HepG2 (cell line): Measurements from ENCODE around the gene CAPN15. TPM values are rescaled to one million over a fixed set of nuclear protein-coding genes. Genes with fewer than 3 reads are reported as not detected.

Experiments used
- BRD4 ChIP-seq: sonication (generic); formaldehyde crosslinking; IDR thresholded peaks from 2 replicates; pipeline ENCODE4 v1.4.0; 2020; ENCODE audit warnings: missing genetic modification reagents
- CEBPG ChIP-seq: IDR thresholded peaks from 2 replicates; pipeline ENCODE4 v1.6.1; 2016
- GMEB1 ChIP-seq: sonication (generic); formaldehyde crosslinking; IDR thresholded peaks from 2 replicates; pipeline ENCODE4 v1.5.1; 2020; ENCODE audit warnings: missing genetic modification reagents, mild to moderate bottlenecking, borderline replicate concordance
- KLF6 ChIP-seq: IDR thresholded peaks from 2 replicates; pipeline ENCODE4 v1.8.0; 2016; ENCODE audit warnings: missing biosample characterization, missing genetic modification reagents
- KLF9 ChIP-seq: IDR thresholded peaks from 2 replicates; pipeline ENCODE4 v1.6.1; 2016; ENCODE audit warnings: low read depth
- MBD4 ChIP-seq: IDR thresholded peaks from 2 replicates; pipeline ENCODE4 v1.6.1; 2012; ENCODE audit warnings: low read length, inconsistent platforms, borderline replicate concordance
- NFKB2 ChIP-seq: sonication (generic); formaldehyde crosslinking; IDR thresholded peaks from 2 replicates; pipeline ENCODE4 v1.4.0; 2020; ENCODE audit warnings: missing genetic modification reagents, borderline replicate concordance
- NR2C2 ChIP-seq: sonication (generic); formaldehyde crosslinking; IDR thresholded peaks from 2 replicates; pipeline ENCODE4 v1.4.0; 2020; ENCODE audit warnings: missing genetic modification reagents, mild to moderate bottlenecking, moderate library complexity, borderline replicate concordance
- PITX1 ChIP-seq: sonication (generic); formaldehyde crosslinking; IDR thresholded peaks from 2 replicates; pipeline ENCODE4 v1.5.1; 2020; ENCODE audit warnings: mild to moderate bottlenecking, missing genetic modification reagents
- POLR2AphosphoS2 ChIP-seq: IDR thresholded peaks from 2 replicates; pipeline ENCODE4 v1.6.1; 2011; ENCODE audit warnings: low read depth, low read length, improper control_type of control experiment
- RCOR2 ChIP-seq: IDR thresholded peaks from 2 replicates; pipeline ENCODE4 v1.6.1; 2016; ENCODE audit warnings: missing biosample characterization, missing genetic modification reagents
- RXRB ChIP-seq: IDR thresholded peaks from 2 replicates; pipeline ENCODE4 v1.6.1; 2016; ENCODE audit warnings: borderline replicate concordance, missing genetic modification reagents, missing compliant biosample characterization
- SIX1 ChIP-seq: sonication (generic); formaldehyde crosslinking; IDR thresholded peaks from 2 replicates; pipeline ENCODE4 v1.4.0; 2020; ENCODE audit warnings: missing genetic modification reagents, borderline replicate concordance
- TP53 ChIP-seq: sonication (generic); formaldehyde crosslinking; conservative IDR thresholded peaks from 2 replicates; pipeline ENCODE4 v1.4.0; 2020; ENCODE audit warnings: missing genetic modification reagents
- ZFP36 ChIP-seq: fragments of 150-350 bp; IDR thresholded peaks from 2 replicates; pipeline ENCODE4 v1.6.1; 2018; ENCODE audit warnings: borderline replicate concordance, low read length, low read depth; ENCODE audit not compliant: partially characterized antibody
- ZMYM2 ChIP-seq: sonication (generic); formaldehyde crosslinking; IDR thresholded peaks from 2 replicates; pipeline ENCODE4 v1.8.0; 2022; ENCODE audit warnings: mild to moderate bottlenecking, missing genetic modification reagents
- ZNF17 ChIP-seq: sonication (generic); formaldehyde crosslinking; IDR thresholded peaks from 2 replicates; pipeline ENCODE4 v1.5.0; 2020; ENCODE audit warnings: mild to moderate bottlenecking, missing genetic modification reagents
- ZNF354B ChIP-seq: sonication (generic); formaldehyde crosslinking; IDR thresholded peaks from 2 replicates; pipeline ENCODE4 v1.8.0; 2022; ENCODE audit warnings: mild to moderate bottlenecking, missing genetic modification reagents
- ZNF660 ChIP-seq: sonication (generic); formaldehyde crosslinking; IDR thresholded peaks from 2 replicates; pipeline ENCODE4 v1.5.1; 2020; ENCODE audit warnings: mild to moderate bottlenecking, low read depth, missing genetic modification reagents, borderline replicate concordance
- ZNF674 ChIP-seq: sonication (generic); formaldehyde crosslinking; IDR thresholded peaks from 2 replicates; pipeline ENCODE4 v1.5.0; 2020; ENCODE audit warnings: low read depth, mild to moderate bottlenecking, missing genetic modification reagents
- polyA plus RNA-seq, 8 experiments: library from polyadenylated mRNA; depleted of rRNA in 3 of 8; stranded (reverse) in 7 of 8; unstranded in 1 of 8; fragments of >200 nt; fragmentation: Illumina TruSeq in 4 of 8; extraction: Trizol in 4 of 8; gene quantifications; 2 replicates each; pipeline versions ENCODE4 v1.2.1 to v1.2.3, GENCODE V29; 2011 to 2016; ENCODE audit warnings: low read depth in 4 of 8, missing spikeins in 1 of 8, mixed read lengths in 1 of 8; ENCODE audit not compliant: insufficient read depth in 1 of 8
- total RNA-seq, 5 experiments: library from RNA; depleted of rRNA; stranded (reverse); fragments of >200 nt; fragmentation: Illumina TruSeq; extraction: Trizol; gene quantifications; 2 replicates each; pipeline ENCODE4 v1.2.3, GENCODE V29; 2016; ENCODE audit warnings: low read depth in 1 of 5
- TF ChIP-seq, protein P1 (sequence below): sonication (generic); formaldehyde crosslinking; IDR thresholded peaks from 2 replicates; pipeline ENCODE4 v1.4.0; 2020; ENCODE audit warnings: missing genetic modification reagents
- TF ChIP-seq, protein P2 (sequence below): sonication (generic); formaldehyde crosslinking; conservative IDR thresholded peaks from 2 replicates; pipeline ENCODE4 v1.4.0; 2020; ENCODE audit warnings: missing genetic modification reagents
- TF ChIP-seq, protein P3 (sequence below): sonication (generic); formaldehyde crosslinking; conservative IDR thresholded peaks from 2 replicates; pipeline ENCODE4 v1.5.0; 2020; ENCODE audit warnings: missing genetic modification reagents

Gene CAPN15
- total and polyA plus RNA-seq, 2 of the 13 experiments (the other 11 are each of a cell fraction or from before 2014, with no cell fraction given) = 14.9 to 24.5 TPM

- TF ChIP-seq GMEB1 (CRISPR knock-in tag) (peak; percentile 59; the same call in 1 of the 2 replicates), BRD4 (CRISPR knock-in tag) (peak; percentile 84), ZFP36 (no peak), ZNF674 (CRISPR knock-in tag) (peak; percentile 100), RXRB (peak; percentile 93), TP53 (CRISPR knock-in tag) (0 out of 2 replicates have a peak, but pooled peaks have one; percentile 64), ZNF660 (CRISPR knock-in tag) (no peak), MBD4 (no peak), KLF6 (CRISPR knock-in tag) (0 out of 2 replicates have a peak, but pooled peaks have one; percentile 72), ZMYM2 (CRISPR knock-in tag) (peak; percentile 94), ZNF354B (CRISPR knock-in tag) (no peak), PITX1 (peak; percentile 87; the same call in 1 of the 2 replicates), NR2C2 (peak; percentile 75), CEBPG (CRISPR knock-in tag) (peak; percentile 63), NFKB2 (peak; percentile 88; the same call in 1 of the 2 replicates), ZNF17 (CRISPR knock-in tag) (no peak), KLF9 (CRISPR knock-in tag) (no peak), POLR2AphosphoS2 (no peak), RCOR2 (CRISPR knock-in tag) (peak; percentile 94), SIX1 (CRISPR knock-in tag) (no peak)
- TF ChIP-seq, protein P1, sequence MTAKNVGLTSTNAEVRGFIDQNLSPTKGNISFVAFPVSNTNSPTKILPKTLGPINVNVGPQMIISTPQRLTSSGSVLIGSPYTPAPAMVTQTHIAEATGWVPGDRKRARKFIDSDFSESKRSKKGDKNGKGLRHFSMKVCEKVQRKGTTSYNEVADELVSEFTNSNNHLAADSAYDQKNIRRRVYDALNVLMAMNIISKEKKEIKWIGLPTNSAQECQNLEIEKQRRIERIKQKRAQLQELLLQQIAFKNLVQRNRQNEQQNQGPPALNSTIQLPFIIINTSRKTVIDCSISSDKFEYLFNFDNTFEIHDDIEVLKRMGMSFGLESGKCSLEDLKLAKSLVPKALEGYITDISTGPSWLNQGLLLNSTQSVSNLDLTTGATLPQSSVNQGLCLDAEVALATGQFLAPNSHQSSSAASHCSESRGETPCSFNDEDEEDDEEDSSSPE (CRISPR knock-in tag) = peak; percentile 56
- TF ChIP-seq, protein P2, sequence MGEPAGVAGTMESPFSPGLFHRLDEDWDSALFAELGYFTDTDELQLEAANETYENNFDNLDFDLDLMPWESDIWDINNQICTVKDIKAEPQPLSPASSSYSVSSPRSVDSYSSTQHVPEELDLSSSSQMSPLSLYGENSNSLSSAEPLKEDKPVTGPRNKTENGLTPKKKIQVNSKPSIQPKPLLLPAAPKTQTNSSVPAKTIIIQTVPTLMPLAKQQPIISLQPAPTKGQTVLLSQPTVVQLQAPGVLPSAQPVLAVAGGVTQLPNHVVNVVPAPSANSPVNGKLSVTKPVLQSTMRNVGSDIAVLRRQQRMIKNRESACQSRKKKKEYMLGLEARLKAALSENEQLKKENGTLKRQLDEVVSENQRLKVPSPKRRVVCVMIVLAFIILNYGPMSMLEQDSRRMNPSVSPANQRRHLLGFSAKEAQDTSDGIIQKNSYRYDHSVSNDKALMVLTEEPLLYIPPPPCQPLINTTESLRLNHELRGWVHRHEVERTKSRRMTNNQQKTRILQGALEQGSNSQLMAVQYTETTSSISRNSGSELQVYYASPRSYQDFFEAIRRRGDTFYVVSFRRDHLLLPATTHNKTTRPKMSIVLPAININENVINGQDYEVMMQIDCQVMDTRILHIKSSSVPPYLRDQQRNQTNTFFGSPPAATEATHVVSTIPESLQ (CRISPR knock-in tag) = peak; percentile 54; the same call in 1 of the 2 replicates
- TF ChIP-seq, protein P3, sequence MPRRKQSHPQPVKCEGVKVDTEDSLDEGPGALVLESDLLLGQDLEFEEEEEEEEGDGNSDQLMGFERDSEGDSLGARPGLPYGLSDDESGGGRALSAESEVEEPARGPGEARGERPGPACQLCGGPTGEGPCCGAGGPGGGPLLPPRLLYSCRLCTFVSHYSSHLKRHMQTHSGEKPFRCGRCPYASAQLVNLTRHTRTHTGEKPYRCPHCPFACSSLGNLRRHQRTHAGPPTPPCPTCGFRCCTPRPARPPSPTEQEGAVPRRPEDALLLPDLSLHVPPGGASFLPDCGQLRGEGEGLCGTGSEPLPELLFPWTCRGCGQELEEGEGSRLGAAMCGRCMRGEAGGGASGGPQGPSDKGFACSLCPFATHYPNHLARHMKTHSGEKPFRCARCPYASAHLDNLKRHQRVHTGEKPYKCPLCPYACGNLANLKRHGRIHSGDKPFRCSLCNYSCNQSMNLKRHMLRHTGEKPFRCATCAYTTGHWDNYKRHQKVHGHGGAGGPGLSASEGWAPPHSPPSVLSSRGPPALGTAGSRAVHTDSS (CRISPR knock-in tag) = no peak
These were observed 18.4 kb upstream of the CAPN15 start (continued) for GRCh38 chr16:508884-509736.
